Mucosa of stomach (tissue), 1 donor: Measurements from ENCODE around the gene SFXN5.

Source experiments
- H3K27me3 ChIP-seq: one replicate; pipeline ENCODE4 v1.7.0; 2013; ENCODE audit warnings: mild to moderate bottlenecking, low read length; ENCODE audit not compliant: control insufficient read depth, insufficient read depth
- H3K36me3 ChIP-seq: one replicate; pipeline ENCODE4 v1.7.0; 2013; ENCODE audit warnings: low read length; ENCODE audit not compliant: control insufficient read depth, insufficient read depth
- H3K4me1 ChIP-seq: one replicate; pipeline ENCODE4 v1.7.0; 2013; ENCODE audit warnings: mild to moderate bottlenecking, low read length; ENCODE audit not compliant: control insufficient read depth, insufficient read depth
- H3K4me3 ChIP-seq: one replicate; pipeline ENCODE4 v1.7.0; 2013; ENCODE audit warnings: low read length
- H3K9ac ChIP-seq: one replicate; pipeline ENCODE4 v1.7.0; 2013; ENCODE audit warnings: mild to moderate bottlenecking, low read length, moderate library complexity
- H3K9me3 ChIP-seq: one replicate; pipeline ENCODE4 v1.7.0; 2013; ENCODE audit warnings: mild to moderate bottlenecking, low read length, moderate library complexity; ENCODE audit not compliant: control insufficient read depth
- donor health status: Pancreatic carcinoma.

SFXN5 gene

GRCh38 chr2:72900191-72900825, 171.2 kb downstream of the SFXN5 start:
- H3K27me3 ChIP-seq, result peaks cover 35% of the 10 kb centered on the region
- peaks cover 15% of the 10 kb centered on the region for H3K4me1 ChIP-seq
- no peak overlapping the region for H3K9ac ChIP-seq
- H3K9me3 ChIP-seq, result no peaks in the 10 kb centered on the region
- no peaks in the 10 kb centered on the region for H3K36me3 ChIP-seq
- H3K4me3 ChIP-seq, result no peak overlapping the region

GRCh38 chr2:72898585-72898906, 173.0 kb downstream of the SFXN5 start:
- no peak overlapping the region for H3K9ac ChIP-seq
- peaks cover 32% of the 10 kb centered on the region for H3K4me1 ChIP-seq
- H3K27me3 ChIP-seq, result peaks cover 44% of the 10 kb centered on the region
- no peak overlapping the region for H3K4me3 ChIP-seq
- H3K36me3 ChIP-seq, result no peaks in the 10 kb centered on the region
- no peaks in the 10 kb centered on the region for H3K9me3 ChIP-seq

DNA sequence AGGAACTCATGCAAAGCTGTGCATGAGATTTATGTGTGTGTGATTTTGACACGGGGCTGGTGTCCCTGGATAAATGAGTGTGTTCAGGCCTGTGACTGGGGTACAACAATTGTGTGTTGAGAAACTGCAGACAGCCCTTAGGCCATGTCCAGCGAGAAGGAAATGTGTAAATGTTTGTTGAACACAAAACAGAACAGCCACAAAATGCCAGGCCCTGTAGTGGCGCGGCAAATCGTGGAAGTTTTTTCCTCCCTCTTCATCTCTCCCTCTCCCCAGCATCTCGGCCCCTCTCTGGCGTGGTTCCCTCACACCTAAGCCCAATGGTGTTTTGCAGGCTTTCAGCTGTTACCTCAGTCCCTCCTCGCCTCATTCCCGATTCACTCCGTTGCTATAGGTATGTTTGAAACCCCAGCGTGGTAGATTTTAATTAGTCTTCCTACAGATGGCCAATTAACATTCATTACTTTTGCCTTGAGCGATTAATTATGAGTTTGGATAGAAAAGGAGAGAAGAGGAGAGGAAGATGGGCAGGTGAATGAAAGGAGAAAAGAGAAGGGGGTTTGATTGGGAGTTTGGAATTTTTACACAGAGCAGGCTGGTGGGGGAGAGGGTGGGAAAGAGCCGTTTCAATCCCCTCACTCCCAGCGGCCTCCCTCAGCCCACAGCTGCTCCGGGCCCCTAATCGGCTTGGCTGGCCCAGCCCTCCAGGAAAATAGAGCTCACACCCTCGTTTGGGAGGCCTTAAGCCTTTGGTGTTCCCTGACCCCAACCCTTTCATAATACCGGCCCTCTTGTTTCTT, 173.5 kb downstream of the SFXN5 start:
- no peak overlapping the region for H3K9ac ChIP-seq
- H3K27me3 ChIP-seq, result peaks cover 38% of the 10 kb centered on the region
- no peaks in the 10 kb centered on the region for H3K36me3 ChIP-seq
- peaks cover 36% of the 10 kb centered on the region for H3K4me1 ChIP-seq
- H3K9me3 ChIP-seq, result no peaks in the 10 kb centered on the region
- no peak overlapping the region for H3K4me3 ChIP-seq

DNA sequence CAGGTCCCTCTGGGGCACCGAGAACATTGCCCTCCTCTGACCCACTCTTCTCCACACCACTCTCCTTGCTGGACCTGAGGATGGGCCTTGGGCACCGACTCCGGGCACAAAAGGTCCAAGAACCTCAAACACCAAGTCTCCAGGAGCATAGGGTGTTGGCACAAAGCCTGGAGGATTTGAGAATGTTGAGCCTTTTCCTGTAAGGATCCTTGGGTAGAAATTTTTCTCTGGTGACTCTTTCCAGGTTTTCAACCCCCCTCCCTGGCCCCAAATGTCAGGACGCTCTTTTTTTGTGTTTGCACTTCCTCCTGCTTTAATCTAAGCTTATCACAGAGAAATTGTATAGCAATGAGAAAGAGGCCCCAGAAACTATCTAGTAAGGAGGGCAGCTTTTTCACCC, 175.1 kb downstream of the SFXN5 start:
- no peak overlapping the region for H3K9ac ChIP-seq
- peaks cover 36% of the 10 kb centered on the region for H3K4me1 ChIP-seq
- H3K4me3 ChIP-seq, result no peak overlapping the region
- no peaks in the 10 kb centered on the region for H3K9me3 ChIP-seq
- H3K27me3 ChIP-seq, result peaks cover 27% of the 10 kb centered on the region
- no peaks in the 10 kb centered on the region for H3K36me3 ChIP-seq

GRCh38 chr2:72895759-72896281, 175.7 kb downstream of the SFXN5 start:
- Histone ChIP-seq H3K36me3 (no peaks in the 10 kb centered on the region), H3K9ac (peak overlapping the region; percentile 11), H3K27me3 (peaks cover 24% of the 10 kb centered on the region), H3K9me3 (no peaks in the 10 kb centered on the region), H3K4me1 (peaks cover 36% of the 10 kb centered on the region), H3K4me3 (peak overlapping the region; percentile 15)

GRCh38 chr2:72895154-72895553, 176.4 kb downstream of the SFXN5 start:
- H3K4me3 ChIP-seq, result peak overlapping the region; percentile 15
- peak overlapping the region; percentile 11 for H3K9ac ChIP-seq
- H3K4me1 ChIP-seq, result peaks cover 36% of the 10 kb centered on the region
- H3K27me3 ChIP-seq, result peaks cover 24% of the 10 kb centered on the region
- H3K9me3 ChIP-seq, result no peaks in the 10 kb centered on the region
- no peaks in the 10 kb centered on the region for H3K36me3 ChIP-seq

GRCh38 chr2:72894514-72894913, 177.0 kb downstream of the SFXN5 start:
- Histone ChIP-seq H3K27me3 (peaks cover 24% of the 10 kb centered on the region), H3K36me3 (no peaks in the 10 kb centered on the region), H3K9ac (no peak overlapping the region), H3K4me3 (no peak overlapping the region), H3K9me3 (no peaks in the 10 kb centered on the region), H3K4me1 (peaks cover 36% of the 10 kb centered on the region)

DNA sequence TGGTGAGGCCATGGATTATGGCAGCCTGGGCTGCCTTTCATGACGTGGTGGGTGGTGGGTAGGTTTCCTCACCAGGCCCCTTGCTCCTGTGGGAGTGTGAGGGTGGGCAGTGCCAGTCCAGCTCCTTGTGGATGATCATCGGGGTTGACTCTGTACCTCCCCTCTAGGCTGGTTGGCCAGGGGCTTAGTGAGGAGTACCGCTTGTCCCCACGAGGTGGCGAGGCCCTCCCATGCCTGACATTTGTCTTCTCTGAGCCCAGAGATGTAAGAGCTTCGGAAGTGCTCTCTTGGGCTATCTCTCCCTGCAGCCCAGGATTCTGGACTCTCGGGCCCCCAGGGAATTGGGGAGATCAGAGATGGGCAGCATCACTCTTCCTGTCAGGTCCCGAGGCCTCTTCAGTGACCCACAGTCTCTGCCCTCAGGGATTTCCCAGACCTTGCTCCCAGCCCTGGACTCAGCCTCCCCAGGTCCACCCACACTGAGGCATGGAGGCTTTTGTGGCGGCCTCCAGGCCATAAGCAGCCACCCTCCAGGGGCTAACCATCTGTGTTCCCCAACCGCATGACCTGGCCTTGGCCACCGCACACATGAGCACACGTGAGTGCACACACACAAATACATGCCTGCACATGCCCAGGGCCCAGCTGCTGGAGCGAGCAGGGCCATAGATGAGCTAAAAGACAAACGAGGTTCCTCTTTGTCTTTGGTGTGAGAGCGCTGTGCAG, 177.8 kb downstream of the SFXN5 start:
- no peaks in the 10 kb centered on the region for H3K36me3 ChIP-seq
- no peak overlapping the region for H3K9ac ChIP-seq
- H3K27me3 ChIP-seq, result peaks cover 23% of the 10 kb centered on the region
- H3K4me3 ChIP-seq, result no peak overlapping the region
- no peaks in the 10 kb centered on the region for H3K9me3 ChIP-seq
- peaks cover 39% of the 10 kb centered on the region for H3K4me1 ChIP-seq

DNA sequence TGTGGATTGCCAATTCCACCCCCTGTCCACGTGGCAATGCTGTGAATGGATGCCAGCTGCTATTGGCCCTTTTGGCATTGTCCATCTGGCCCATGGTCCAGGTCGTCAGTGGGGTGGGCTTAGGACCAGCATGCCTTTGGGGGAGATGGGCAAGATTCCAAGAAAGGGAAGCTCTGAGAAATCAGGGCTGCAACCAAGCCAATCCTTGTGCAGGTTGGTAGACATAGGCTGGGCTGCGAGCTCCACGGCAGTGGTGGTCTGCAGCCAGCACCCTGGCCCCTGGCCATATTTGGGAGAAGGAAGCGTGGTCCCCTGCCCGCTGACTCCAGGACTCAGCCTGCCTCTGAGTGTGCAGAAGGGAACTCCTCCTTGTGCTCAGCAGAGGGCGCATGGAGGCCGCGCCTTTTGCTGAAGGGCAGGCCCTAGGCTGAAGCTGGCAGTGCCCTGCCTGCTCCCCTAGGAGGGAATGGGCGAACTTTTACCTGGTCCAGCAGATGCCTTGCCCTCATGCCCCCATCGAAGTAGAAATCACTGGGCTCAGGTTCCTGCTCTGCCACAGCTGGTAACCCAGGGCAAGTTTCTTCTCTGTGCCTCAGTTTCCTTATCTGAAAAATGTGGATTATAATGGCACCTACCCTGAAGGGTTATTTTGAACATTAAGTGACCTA, 178.9 kb downstream of the SFXN5 start:
- H3K9ac ChIP-seq, result no peak overlapping the region
- no peak overlapping the region for H3K4me3 ChIP-seq
- H3K27me3 ChIP-seq, result peaks cover 19% of the 10 kb centered on the region
- peaks cover 50% of the 10 kb centered on the region for H3K4me1 ChIP-seq
- H3K36me3 ChIP-seq, result no peaks in the 10 kb centered on the region
- no peaks in the 10 kb centered on the region for H3K9me3 ChIP-seq
